ENCODE measurements around the gene MELTF. TPM values are rescaled to one million over a fixed set of nuclear protein-coding genes. Genes with fewer than 3 reads are reported as not detected.

The MELTF gene
- total and polyA plus RNA-seq, 2 of the 13 experiments (the other 11 are each of a cell fraction or from before 2014, with no cell fraction given) = 3.2 to 7.5 TPM

GRCh38 chr3:196962930-196963630, 66.5 kb downstream of the MELTF start:
- Histone ChIP-seq H3K79me2 (ENCODE audit: insufficient read depth, low read length) (peaks cover 38% of the 10 kb centered on the region), H4K20me1 (ENCODE audit: insufficient read depth, low read length) (no peaks in the 10 kb centered on the region), H3K27me3 (ENCODE audit: control insufficient read depth in 1 of 2, insufficient read depth in 2 of 2, low read length in 2 of 2) (no peaks in the 10 kb centered on the region), H3K4me3 (replicated peaks in 1 of 3; ENCODE audit: insufficient read depth in 1 of 3, low read depth in 2 of 3, low read length in 3 of 3) (no peak overlapping the region; a peak in 1 of 6 replicates), H3K4me2 (ENCODE audit: low read depth, low read length) (peak overlapping the region; percentile 62), H3K27ac (ENCODE audit: extremely low read length, insufficient read depth, low read length) (peak overlapping the region; percentile 76), H2AFZ (ENCODE audit: low read length) (no peak overlapping the region), H3K36me3 (replicated peaks in 1 of 2; ENCODE audit: control insufficient read depth in 1 of 2, insufficient read depth in 2 of 2, low read length in 2 of 2) (peaks cover 6 to 25% of the 10 kb centered on the region in 2 experiments), H3K9ac (ENCODE audit: insufficient read depth, low read depth, low read length) (peak overlapping the region; percentile 19; the same call in 1 of the 2 replicates), H3K9me3 (ENCODE audit: low read length) (no peaks in the 10 kb centered on the region), H3K4me1 (ENCODE audit: insufficient read depth, low read length) (peaks cover 88% of the 10 kb centered on the region)
- FAIRE-seq (no peak), ATAC-seq (peak; percentile 9; the same call in 2 of the 3 replicates), DNase-seq (ENCODE audit: low spot score) (no peak)
- intact Hi-C loops (cut with micrococcal nuclease; ENCODE audit: unreplicated experiment) = no loop called here
- TSS peak; percentile 95 for BruUV-seq (replicated peaks)
- CTCF ChIA-PET (ENCODE audit: low intra/inter-chr PET ratio, low total read pairs) = no interaction called here
- in situ Hi-C loops (cut with HindIII; ENCODE audit: extremely low pct_ligation_motif_present, low pct_unique_long_range_greater_than_20kb) = no loop called here
- POLR2A ChIA-PET = no interaction called here
- 71% methylated on average over 10 of the region's 10 CpGs for WGBS (ENCODE audit: low lambda C conversion rate)
- TF ChIP-seq ZNF816 (CRISPR knock-in tag; IDR thresholded peaks at IDR 0.05; ENCODE audit: borderline replicate concordance) (no peak), ZNF709 (CRISPR knock-in tag; IDR thresholded peaks at IDR 0.05) (0 out of 2 replicates have a peak, but pooled peaks have one; percentile 28), GMEB2 (CRISPR knock-in tag; IDR thresholded peaks at IDR 0.05; ENCODE audit: low read depth) (no peak; the same call in 1 of the 2 replicates), ZNF768 (CRISPR knock-in tag; IDR thresholded peaks at IDR 0.05) (no peak), TCF7L2 (IDR thresholded peaks at IDR 0.05; ENCODE audit: low read depth, low read length) (no peak), ELF4 (CRISPR knock-in tag; IDR thresholded peaks at IDR 0.05; ENCODE audit: borderline replicate concordance) (peak; percentile 70; the same call in 1 of the 2 replicates), ZMYM4 (CRISPR knock-in tag; IDR thresholded peaks at IDR 0.05) (peak; percentile 24; the same call in 1 of the 2 replicates), ZBTB7B (CRISPR knock-in tag; IDR thresholded peaks at IDR 0.05) (no peak), EEA1 (CRISPR knock-in tag; IDR thresholded peaks at IDR 0.05; ENCODE audit: borderline replicate concordance) (no peak), ZNF670 (CRISPR knock-in tag; IDR thresholded peaks at IDR 0.05; ENCODE audit: borderline replicate concordance) (no peak), U2AF2 (IDR thresholded peaks at IDR 0.05; ENCODE audit: low read depth, low read length) (no peak), SP5 (CRISPR knock-in tag; IDR thresholded peaks at IDR 0.05; ENCODE audit: borderline replicate concordance, low read depth) (no peak), ZNF850 (CRISPR knock-in tag; conservative IDR thresholded peaks at IDR 0.05) (no peak), ZSCAN9 (CRISPR knock-in tag; IDR thresholded peaks at IDR 0.05; ENCODE audit: borderline replicate concordance) (no peak), ZNF331 (CRISPR knock-in tag; IDR thresholded peaks at IDR 0.05) (no peak), MTA3 (CRISPR knock-in tag; IDR thresholded peaks at IDR 0.05) (no peak)
- TF ChIP-seq, protein P1, sequence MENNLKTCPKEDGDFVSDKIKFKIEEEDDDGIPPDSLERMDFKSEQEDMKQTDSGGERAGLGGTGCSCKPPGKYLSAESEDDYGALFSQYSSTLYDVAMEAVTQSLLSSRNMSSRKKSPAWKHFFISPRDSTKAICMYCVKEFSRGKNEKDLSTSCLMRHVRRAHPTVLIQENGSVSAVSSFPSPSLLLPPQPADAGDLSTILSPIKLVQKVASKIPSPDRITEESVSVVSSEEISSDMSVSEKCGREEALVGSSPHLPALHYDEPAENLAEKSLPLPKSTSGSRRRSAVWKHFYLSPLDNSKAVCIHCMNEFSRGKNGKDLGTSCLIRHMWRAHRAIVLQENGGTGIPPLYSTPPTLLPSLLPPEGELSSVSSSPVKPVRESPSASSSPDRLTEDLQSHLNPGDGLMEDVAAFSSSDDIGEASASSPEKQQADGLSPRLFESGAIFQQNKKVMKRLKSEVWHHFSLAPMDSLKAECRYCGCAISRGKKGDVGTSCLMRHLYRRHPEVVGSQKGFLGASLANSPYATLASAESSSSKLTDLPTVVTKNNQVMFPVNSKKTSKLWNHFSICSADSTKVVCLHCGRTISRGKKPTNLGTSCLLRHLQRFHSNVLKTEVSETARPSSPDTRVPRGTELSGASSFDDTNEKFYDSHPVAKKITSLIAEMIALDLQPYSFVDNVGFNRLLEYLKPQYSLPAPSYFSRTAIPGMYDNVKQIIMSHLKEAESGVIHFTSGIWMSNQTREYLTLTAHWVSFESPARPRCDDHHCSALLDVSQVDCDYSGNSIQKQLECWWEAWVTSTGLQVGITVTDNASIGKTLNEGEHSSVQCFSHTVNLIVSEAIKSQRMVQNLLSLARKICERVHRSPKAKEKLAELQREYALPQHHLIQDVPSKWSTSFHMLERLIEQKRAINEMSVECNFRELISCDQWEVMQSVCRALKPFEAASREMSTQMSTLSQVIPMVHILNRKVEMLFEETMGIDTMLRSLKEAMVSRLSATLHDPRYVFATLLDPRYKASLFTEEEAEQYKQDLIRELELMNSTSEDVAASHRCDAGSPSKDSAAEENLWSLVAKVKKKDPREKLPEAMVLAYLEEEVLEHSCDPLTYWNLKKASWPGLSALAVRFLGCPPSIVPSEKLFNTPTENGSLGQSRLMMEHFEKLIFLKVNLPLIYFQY (CRISPR knock-in tag; IDR thresholded peaks at IDR 0.05; ENCODE audit: borderline replicate concordance) = peak; percentile 47; the same call in 1 of the 2 replicates
- TF ChIP-seq, protein P2, sequence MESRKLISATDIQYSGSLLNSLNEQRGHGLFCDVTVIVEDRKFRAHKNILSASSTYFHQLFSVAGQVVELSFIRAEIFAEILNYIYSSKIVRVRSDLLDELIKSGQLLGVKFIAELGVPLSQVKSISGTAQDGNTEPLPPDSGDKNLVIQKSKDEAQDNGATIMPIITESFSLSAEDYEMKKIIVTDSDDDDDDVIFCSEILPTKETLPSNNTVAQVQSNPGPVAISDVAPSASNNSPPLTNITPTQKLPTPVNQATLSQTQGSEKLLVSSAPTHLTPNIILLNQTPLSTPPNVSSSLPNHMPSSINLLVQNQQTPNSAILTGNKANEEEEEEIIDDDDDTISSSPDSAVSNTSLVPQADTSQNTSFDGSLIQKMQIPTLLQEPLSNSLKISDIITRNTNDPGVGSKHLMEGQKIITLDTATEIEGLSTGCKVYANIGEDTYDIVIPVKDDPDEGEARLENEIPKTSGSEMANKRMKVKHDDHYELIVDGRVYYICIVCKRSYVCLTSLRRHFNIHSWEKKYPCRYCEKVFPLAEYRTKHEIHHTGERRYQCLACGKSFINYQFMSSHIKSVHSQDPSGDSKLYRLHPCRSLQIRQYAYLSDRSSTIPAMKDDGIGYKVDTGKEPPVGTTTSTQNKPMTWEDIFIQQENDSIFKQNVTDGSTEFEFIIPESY (CRISPR knock-in tag; IDR thresholded peaks at IDR 0.05) = no peak

All from HepG2 (cell line).